Common myeloid progenitor, CD34-positive (primary cell): ENCODE data around the gene NPHP4.
"Not testable (repeated sequence)": the region's sequence is repeated elsewhere in the genome, so short reads cannot be mapped to it uniquely, and the experiment has no call there.

Experiments
- CTCF ChIA-PET: fragments of 350-600 bp; sonication (Branson Sonifier 250); formaldehyde crosslinking; loops from one replicate; lab custom pipeline; 2021; ENCODE audit warnings: antibody characterized with exemption; lab: Charles Lee
- POLR2A ChIA-PET: fragments of 350-600 bp; sonication (Branson Sonifier 250); formaldehyde crosslinking; loops from one replicate; lab custom pipeline; 2021; ENCODE audit warnings: antibody characterized with exemption; lab: Charles Lee
- DNase-seq, 3 donors: peaks; one replicate each; pipeline versions ENCODE4 v3.0.0 to v3.0.0-alpha.2; 2013
- H3K27ac ChIP-seq, 2 experiments: 1 replicate in 1 of 2; 2 replicates in 1 of 2; pipeline ENCODE4 v1.7.0; 2013; ENCODE audit warnings: inconsistent platforms in 2 of 2, low read length in 2 of 2, mild to moderate bottlenecking in 2 of 2, low read depth in 1 of 2, moderate library complexity in 1 of 2; ENCODE audit not compliant: severe bottlenecking in 2 of 2, insufficient read depth in 1 of 2, poor library complexity in 1 of 2
- H3K27me3 ChIP-seq, 5 experiments: replicated peaks in 2 of 5; 1 replicate in 3 of 5; 2 replicates in 2 of 5; pipeline versions ENCODE4 v1.6.1 to v1.7.0; 2013; ENCODE audit warnings: low read length in 4 of 5, mild to moderate bottlenecking in 2 of 5, moderate library complexity in 2 of 5, inconsistent platforms in 1 of 5; ENCODE audit not compliant: insufficient read depth in 5 of 5, control insufficient read depth in 4 of 5
- H3K36me3 ChIP-seq, 4 experiments: 1 replicate in 2 of 4; 2 replicates in 2 of 4; pipeline versions ENCODE4 v1.6.1 to v1.7.0; 2013; ENCODE audit warnings: low read length in 3 of 4, control low read depth in 1 of 4, mild to moderate bottlenecking in 1 of 4; ENCODE audit not compliant: control insufficient read depth in 4 of 4, insufficient read depth in 4 of 4
- H3K4me1 ChIP-seq, 4 experiments: 1 replicate in 3 of 4; 2 replicates in 1 of 4; pipeline versions ENCODE4 v1.6.1 to v1.7.1; 2013; ENCODE audit warnings: low read length in 3 of 4, mild to moderate bottlenecking in 3 of 4, control low read depth in 1 of 4, inconsistent platforms in 1 of 4, moderate library complexity in 1 of 4; ENCODE audit not compliant: control insufficient read depth in 4 of 4, insufficient read depth in 4 of 4; ENCODE audit errors: control extremely low read depth in 1 of 4
- H3K4me3 ChIP-seq, 7 experiments: 1 replicate in 4 of 7; 2 replicates in 3 of 7; pipeline versions ENCODE4 v1.5.1 to v1.7.0; 2013; ENCODE audit warnings: mild to moderate bottlenecking in 7 of 7, low read length in 6 of 7, moderate library complexity in 6 of 7, inconsistent platforms in 2 of 7, low read depth in 2 of 7, control low read depth in 1 of 7; ENCODE audit not compliant: insufficient read depth in 4 of 7, control insufficient read depth in 1 of 7; ENCODE audit errors: extremely low read depth in 1 of 7
- H3K9me3 ChIP-seq, 5 experiments: 1 replicate in 4 of 5; 2 replicates in 1 of 5; pipeline versions ENCODE4 v1.6.1 to v1.7.1; 2013; ENCODE audit warnings: low read length in 4 of 5, mild to moderate bottlenecking in 2 of 5, inconsistent platforms in 1 of 5, low read depth in 1 of 5, moderate library complexity in 1 of 5; ENCODE audit not compliant: control insufficient read depth in 4 of 5, insufficient read depth in 2 of 5; ENCODE audit errors: control extremely low read depth in 1 of 5
- WGBS: methylation state at CpG from one replicate; pipeline ENCODE4 v1.1.5; 2013; ENCODE audit not compliant: insufficient coverage; 5-methylcytosine and 5-hydroxymethylcytosine counted together

NPHP4 gene

DNA sequence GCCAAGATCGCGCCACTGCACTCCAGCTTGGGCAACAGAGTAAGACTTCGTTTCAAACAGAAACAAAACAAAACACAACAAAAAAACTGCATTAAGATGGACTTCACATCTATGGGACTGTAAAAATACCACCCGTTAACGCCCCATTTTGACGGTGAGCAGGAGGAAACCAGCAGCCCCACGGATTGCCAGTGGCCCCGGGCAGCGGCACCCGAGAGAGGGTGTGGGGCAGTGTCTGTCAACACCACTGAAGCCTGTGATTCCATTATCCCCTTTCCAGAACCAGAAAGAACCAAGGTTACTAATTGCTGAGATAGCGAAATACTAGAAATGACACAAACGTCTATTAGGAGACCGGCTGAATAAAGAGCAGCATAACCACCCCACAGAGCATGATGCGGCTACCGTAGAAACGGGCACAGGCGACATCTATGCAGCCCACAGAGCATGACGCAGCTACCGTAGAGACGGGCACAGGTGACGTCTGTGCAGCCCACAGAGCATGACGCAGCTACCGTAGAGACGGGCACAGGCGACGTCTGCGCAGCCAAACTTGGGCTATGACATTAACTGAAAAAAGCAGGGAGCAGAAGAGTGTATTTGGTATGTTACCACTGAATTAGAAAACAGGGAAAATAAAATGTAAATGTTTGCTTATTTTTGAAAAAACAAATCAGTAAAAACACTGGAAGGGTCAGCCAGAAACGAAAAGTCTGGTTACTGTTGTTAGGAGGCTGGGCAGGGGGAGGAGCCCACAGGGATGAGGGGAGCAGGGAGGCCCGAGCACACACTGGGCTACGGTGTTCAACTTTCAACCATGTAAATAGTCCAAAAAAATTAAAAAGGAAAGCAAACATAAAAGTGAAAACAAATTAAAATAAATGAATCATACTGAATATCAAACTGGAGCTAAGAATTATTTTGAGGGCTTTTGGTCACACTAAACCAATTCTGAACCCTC, 96.5 kb downstream of the NPHP4 start:
- CTCF ChIA-PET: no interaction called here
- peaks cover 0 to 12% (median 5%) of the 10 kb centered on the region in 4 experiments for H3K36me3 ChIP-seq
- no peaks in the 10 kb centered on the region for H3K4me1 ChIP-seq
- no peak overlapping the region for H3K4me3 ChIP-seq
- DNase-seq: no peak
- no peaks in the 10 kb centered on the region for H3K27me3 ChIP-seq
- H3K27ac ChIP-seq: no peak overlapping the region
- no peaks in the 10 kb centered on the region for H3K9me3 ChIP-seq
- WGBS: 95% methylated on average over 24 of the region's 30 CpGs
- POLR2A ChIA-PET: no interaction called here

DNA sequence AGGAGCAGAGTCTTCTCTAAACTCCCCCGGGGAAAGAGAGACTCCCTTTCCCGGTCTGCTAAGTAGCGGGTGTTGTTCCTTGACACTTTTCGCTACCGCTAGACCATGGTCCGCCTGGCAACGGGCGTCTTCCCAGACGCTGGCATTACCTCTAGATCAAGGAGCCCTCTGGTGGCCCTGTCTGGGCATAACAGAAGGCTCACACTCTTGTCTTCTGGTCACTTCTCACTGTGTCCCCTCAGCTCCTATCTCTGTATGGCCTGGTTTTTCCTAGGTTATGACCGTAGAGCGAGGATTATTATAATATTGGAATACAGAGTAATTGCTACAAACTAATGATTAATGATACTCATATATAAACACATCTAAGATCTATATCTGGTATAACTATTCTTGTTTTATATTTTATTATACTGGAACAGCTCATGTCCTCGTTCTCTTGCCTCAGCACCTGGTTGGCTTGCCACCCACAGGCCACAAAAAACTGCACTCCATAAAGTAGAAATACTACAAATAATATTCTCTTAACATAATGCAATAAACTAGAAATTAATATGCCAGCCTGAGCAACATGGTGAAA, 98.4 kb downstream of the NPHP4 start:
- H3K27me3 ChIP-seq, H3K27ac ChIP-seq, DNase-seq, H3K4me3 ChIP-seq, H3K9me3 ChIP-seq, POLR2A ChIA-PET, CTCF ChIA-PET, H3K4me1 ChIP-seq: not testable (repeated sequence)
- peaks cover 0 to 12% (median 7%) of the 10 kb centered on the region in 4 experiments for H3K36me3 ChIP-seq
- 93% methylated on average over 6 of the region's 12 CpGs for WGBS

DNA sequence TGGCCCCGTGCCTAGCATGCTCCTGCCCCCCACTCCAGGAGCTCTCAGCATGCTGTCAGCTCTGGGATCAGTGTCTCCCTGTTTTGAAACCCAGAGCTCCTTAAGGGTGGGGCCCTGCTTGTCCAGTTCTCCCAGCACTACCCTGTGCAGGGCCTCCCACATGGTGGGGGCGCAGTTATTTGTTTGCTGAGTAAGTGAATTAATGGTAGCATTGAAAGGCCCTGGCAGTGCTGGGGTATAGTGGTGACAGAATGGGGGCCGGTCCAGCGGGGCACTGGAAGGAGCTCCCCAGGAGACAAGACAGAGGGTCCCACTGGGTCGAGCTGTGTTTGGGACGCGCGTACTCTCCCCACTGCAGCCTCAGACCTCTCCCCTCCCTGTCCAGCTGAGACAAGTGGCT, 99.9 kb downstream of the NPHP4 start:
- WGBS: 91% methylated on average over 7 of the region's 8 CpGs
- Histone ChIP-seq H3K9me3 (no peaks in the 10 kb centered on the region), H3K4me1 (no peaks in the 10 kb centered on the region), H3K36me3 (peaks cover 0 to 7% (median 4%) of the 10 kb centered on the region in 4 experiments), H3K27ac (no peak overlapping the region), H3K4me3 (no peak overlapping the region), H3K27me3 (no peaks in the 10 kb centered on the region)
- ChIA-PET POLR2A (no interaction called here), CTCF (no interaction called here)
- no peak for DNase-seq

DNA sequence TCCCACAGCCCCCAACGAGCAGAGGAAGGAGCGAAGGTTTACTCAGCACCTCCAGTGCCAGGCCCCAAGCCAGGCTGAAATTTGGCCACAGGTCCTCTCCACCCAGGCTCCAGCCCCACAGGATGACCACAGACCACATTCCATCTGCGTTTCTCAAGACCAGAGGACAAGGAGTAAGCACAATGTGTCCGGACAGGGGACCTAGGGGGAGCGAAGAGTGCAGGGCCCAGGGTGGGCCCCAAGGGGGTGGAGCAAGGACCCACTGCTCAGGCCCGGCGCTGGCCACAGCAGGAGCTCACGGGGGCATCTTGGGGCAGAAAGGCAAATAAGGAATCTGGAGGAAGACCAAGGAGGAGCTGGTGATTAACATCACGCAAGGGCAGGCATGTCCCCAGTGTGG, 100.5 kb downstream of the NPHP4 start:
- CTCF ChIA-PET: no interaction called here
- Histone ChIP-seq H3K4me3 (no peak overlapping the region), H3K4me1 (no peaks in the 10 kb centered on the region), H3K36me3 (peaks cover 0 to 7% (median 3%) of the 10 kb centered on the region in 4 experiments), H3K27ac (no peak overlapping the region), H3K27me3 (no peaks in the 10 kb centered on the region), H3K9me3 (no peaks in the 10 kb centered on the region)
- POLR2A ChIA-PET: no interaction called here
- no peak for DNase-seq
- WGBS: 95% methylated on average over 9 of the region's 9 CpGs

DNA sequence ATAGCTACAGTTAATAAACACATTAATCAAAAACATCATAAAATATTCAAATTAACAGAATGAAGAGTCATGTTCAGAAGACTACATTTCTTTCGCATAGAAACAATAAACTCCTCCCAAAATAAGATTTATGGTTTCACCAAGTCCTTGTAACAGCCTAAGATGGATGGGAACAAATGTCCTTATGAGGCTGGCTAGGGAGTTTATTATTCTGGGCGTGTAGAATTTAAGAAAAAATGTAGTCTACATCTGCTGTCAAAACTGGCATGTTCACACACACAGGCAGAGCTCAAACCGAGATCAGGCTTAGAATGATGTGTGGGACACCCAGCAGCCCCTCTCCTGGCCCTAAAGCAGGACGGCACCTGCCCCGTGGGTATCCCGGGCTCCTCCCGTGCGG, 101.1 kb downstream of the NPHP4 start:
- POLR2A ChIA-PET: no interaction called here
- Histone ChIP-seq H3K36me3 (peaks cover 0 to 7% (median 2%) of the 10 kb centered on the region in 4 experiments), H3K4me3 (no peak overlapping the region), H3K27me3 (no peaks in the 10 kb centered on the region), H3K27ac (no peak overlapping the region), H3K9me3 (no peaks in the 10 kb centered on the region), H3K4me1 (no peaks in the 10 kb centered on the region)
- CTCF ChIA-PET: no interaction called here
- 97% methylated on average over 6 of the region's 8 CpGs for WGBS
- DNase-seq: no peak

- ChIA-PET POLR2A (no interaction called here), CTCF (no interaction called here)
- Histone ChIP-seq H3K36me3 (peaks cover 0 to 7% (median 2%) of the 10 kb centered on the region in 4 experiments), H3K27me3 (no peaks in the 10 kb centered on the region), H3K4me1 (no peaks in the 10 kb centered on the region), H3K9me3 (no peaks in the 10 kb centered on the region), H3K27ac (no peak overlapping the region), H3K4me3 (no peak overlapping the region)
- WGBS: 93% methylated on average over 17 of the region's 22 CpGs
- DNase-seq: no peak
These were observed 101.7 kb downstream of the NPHP4 start for GRCh38 chr1:5890346-5891106.
